Type B pancreatic cell (in vitro differentiated cells): Measurements from ENCODE around the gene CRTAC1. TPM values are rescaled to one million over a fixed set of nuclear protein-coding genes. Genes with fewer than 3 reads are reported as not detected.

Source experiments
- DNase-seq: peaks from one replicate; pipeline ENCODE4 v3.0.0; 2021; ENCODE audit warnings: mixed read lengths; ENCODE audit not compliant: unreplicated experiment; ENCODE audit errors: extremely low spot score
- H3K27ac Mint-ChIP-seq: 2 replicates; pipeline ENCODE4 v1.8.0; 2021; ENCODE audit warnings: mild to moderate bottlenecking, mixed read lengths
- H3K27me3 Mint-ChIP-seq: 2 replicates; pipeline ENCODE4 v1.8.0; 2021; ENCODE audit warnings: mixed read lengths
- H3K36me3 Mint-ChIP-seq: 2 replicates; pipeline ENCODE4 v1.8.0; 2021; ENCODE audit warnings: mixed read lengths
- H3K4me1 Mint-ChIP-seq: one replicate; pipeline ENCODE4 v1.8.0; 2021; ENCODE audit warnings: mixed read lengths; ENCODE audit not compliant: unreplicated experiment
- H3K4me3 Mint-ChIP-seq: 2 replicates; pipeline ENCODE4 v1.8.0; 2021; ENCODE audit warnings: mild to moderate bottlenecking, mixed read lengths
- H3K9me3 Mint-ChIP-seq: 2 replicates; pipeline ENCODE4 v1.8.0; 2021; ENCODE audit warnings: mixed read lengths
- CTCF ChIP-seq: fragments of 200-600 bp; sonication (generic); conservative IDR thresholded peaks from 2 replicates; pipeline ENCODE4 v1.5.0; 2021; ENCODE audit warnings: antibody characterized with exemption, mild to moderate bottlenecking
- total RNA-seq: library from RNA; stranded (reverse); gene quantifications from 2 replicates; pipeline ENCODE4 v1.2.1, GENCODE V29; 2021; ENCODE audit warnings: low replicate concordance

Gene CRTAC1
- total RNA-seq, 1 donor from 2014 or later = 5.3 TPM

- Mint-ChIP-seq H3K9me3 (no peaks in the 10 kb centered on the region), H3K27me3 (peaks cover 8% of the 10 kb centered on the region), H3K4me3 (no peak overlapping the region), H3K4me1 (peaks cover 16% of the 10 kb centered on the region), H3K36me3 (no peaks in the 10 kb centered on the region), H3K27ac (no peak overlapping the region)
- no peak for DNase-seq
- TF ChIP-seq CTCF = no peak
These were observed 144.1 kb downstream of the CRTAC1 start for GRCh38 chr10:97886286-97886685.

- H3K36me3 Mint-ChIP-seq = no peaks in the 10 kb centered on the region
- no peaks in the 10 kb centered on the region for H3K9me3 Mint-ChIP-seq
- H3K4me3 Mint-ChIP-seq = no peak overlapping the region
- H3K27ac Mint-ChIP-seq = no peak overlapping the region
- H3K27me3 Mint-ChIP-seq = peaks cover 18% of the 10 kb centered on the region
- TF ChIP-seq CTCF = no peak
- peaks cover 3% of the 10 kb centered on the region for H3K4me1 Mint-ChIP-seq
- no peak for DNase-seq
These were observed 147.3 kb downstream of the CRTAC1 start for GRCh38 chr10:97883092-97883485.

GRCh38 chr10:97882142-97883091, 148.0 kb downstream of the CRTAC1 start:
- no peak overlapping the region for H3K4me3 Mint-ChIP-seq
- DNase-seq = no peak
- H3K4me1 Mint-ChIP-seq = no peaks in the 10 kb centered on the region
- no peaks in the 10 kb centered on the region for H3K36me3 Mint-ChIP-seq
- TF ChIP-seq CTCF = no peak
- peaks cover 23% of the 10 kb centered on the region for H3K27me3 Mint-ChIP-seq
- H3K27ac Mint-ChIP-seq = no peak overlapping the region
- H3K9me3 Mint-ChIP-seq = no peaks in the 10 kb centered on the region

- Mint-ChIP-seq H3K36me3 (no peaks in the 10 kb centered on the region), H3K27ac (no peak overlapping the region), H3K9me3 (no peaks in the 10 kb centered on the region), H3K4me1 (no peaks in the 10 kb centered on the region), H3K4me3 (no peak overlapping the region), H3K27me3 (peaks cover 33% of the 10 kb centered on the region)
- no peak for TF ChIP-seq CTCF
- no peak for DNase-seq
These were observed 150.3 kb downstream of the CRTAC1 start for GRCh38 chr10:97880109-97880508.

- H3K4me1 Mint-ChIP-seq = no peaks in the 10 kb centered on the region
- TF ChIP-seq CTCF = no peak
- H3K36me3 Mint-ChIP-seq = no peaks in the 10 kb centered on the region
- no peak overlapping the region for H3K27ac Mint-ChIP-seq
- no peak for DNase-seq
- no peak overlapping the region for H3K4me3 Mint-ChIP-seq
- peaks cover 33% of the 10 kb centered on the region for H3K27me3 Mint-ChIP-seq
- no peaks in the 10 kb centered on the region for H3K9me3 Mint-ChIP-seq
These were observed 151.2 kb downstream of the CRTAC1 start for GRCh38 chr10:97879241-97879640.
